AG04450 (cell line): Measurements from ENCODE around the gene PCDHAC1. TPM values are rescaled to one million over a fixed set of nuclear protein-coding genes. Genes with fewer than 3 reads are reported as not detected.

Source experiments
- CTCF ChIA-PET: fragments of 300-600, 350-600 bp; formaldehyde crosslinking; extraction: SDS; loops from one replicate; lab custom pipeline; 2022; ENCODE audit warnings: antibody characterized with exemption, inconsistent platforms; lab: Charles Lee
- POLR2A ChIA-PET: fragments of 350-600 bp; formaldehyde crosslinking; extraction: SDS; loops from one replicate; lab custom pipeline; 2021; ENCODE audit warnings: antibody characterized with exemption, inconsistent platforms; lab: Yijun Ruan, JAX
- DNase-seq: peaks from one replicate; pipeline ENCODE4 v3.0.0-alpha.2; 2011; ENCODE audit warnings: low read depth, low spot score
- H3K27ac ChIP-seq: one replicate; pipeline ENCODE4 v1.5.1; 2012; ENCODE audit warnings: low read depth, low read length, control low read depth
- H3K27me3 ChIP-seq: one replicate; pipeline ENCODE4 v1.6.0; 2012; ENCODE audit warnings: low read length; ENCODE audit not compliant: control insufficient read depth, insufficient read depth
- H3K4me3 ChIP-seq: 2 replicates; pipeline ENCODE4 v1.5.1; 2011; ENCODE audit warnings: mild to moderate bottlenecking, low read depth, low read length, control low read depth
- H3K9me3 ChIP-seq: 2 replicates; pipeline ENCODE4 v1.5.1; 2012; ENCODE audit warnings: low read length; ENCODE audit not compliant: control insufficient read depth, insufficient read depth
- polyA plus RNA-seq: library from polyadenylated mRNA; depleted of rRNA; stranded (reverse); fragments of >200 nt; gene quantifications from 2 replicates; pipeline ENCODE4 v1.2.3, GENCODE V29; 2011
- TF ChIP-seq, protein P1 (sequence below): IDR thresholded peaks from 2 replicates; pipeline ENCODE4 v1.5.1; 2011; ENCODE audit warnings: low read depth, low read length, control low read depth, inconsistent platforms

Gene PCDHAC1
- polyA plus RNA-seq, 1 experiment, result 0.04 TPM

DNA sequence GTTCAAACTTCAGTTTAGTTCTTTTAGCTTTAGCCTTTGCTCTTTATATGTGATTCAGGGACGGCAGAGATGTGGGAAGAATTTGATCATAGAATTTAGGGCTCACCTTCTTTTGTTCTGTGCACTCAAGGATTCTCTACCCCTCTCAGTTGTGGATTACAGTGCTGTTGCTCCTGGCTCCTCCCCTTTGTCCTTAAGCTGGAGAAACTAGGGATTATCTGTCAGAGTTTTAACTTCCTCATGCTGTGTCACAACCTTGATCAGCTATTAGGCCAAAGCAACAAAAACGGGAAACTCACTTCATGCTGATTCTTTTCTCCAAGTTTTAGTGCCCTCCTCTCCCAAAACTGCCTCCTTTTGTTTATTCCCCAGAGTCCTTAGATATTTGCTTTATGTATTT is 27.1 kb downstream of the PCDHAC1 start:
- Histone ChIP-seq H3K27ac (no peak overlapping the region), H3K27me3 (no peaks in the 10 kb centered on the region), H3K4me3 (no peak overlapping the region), H3K9me3 (peaks cover 10% of the 10 kb centered on the region; the same call in 1 of the 2 replicates)
- ChIA-PET CTCF (no interaction called here), POLR2A (no interaction called here)
- TF ChIP-seq, protein P1, sequence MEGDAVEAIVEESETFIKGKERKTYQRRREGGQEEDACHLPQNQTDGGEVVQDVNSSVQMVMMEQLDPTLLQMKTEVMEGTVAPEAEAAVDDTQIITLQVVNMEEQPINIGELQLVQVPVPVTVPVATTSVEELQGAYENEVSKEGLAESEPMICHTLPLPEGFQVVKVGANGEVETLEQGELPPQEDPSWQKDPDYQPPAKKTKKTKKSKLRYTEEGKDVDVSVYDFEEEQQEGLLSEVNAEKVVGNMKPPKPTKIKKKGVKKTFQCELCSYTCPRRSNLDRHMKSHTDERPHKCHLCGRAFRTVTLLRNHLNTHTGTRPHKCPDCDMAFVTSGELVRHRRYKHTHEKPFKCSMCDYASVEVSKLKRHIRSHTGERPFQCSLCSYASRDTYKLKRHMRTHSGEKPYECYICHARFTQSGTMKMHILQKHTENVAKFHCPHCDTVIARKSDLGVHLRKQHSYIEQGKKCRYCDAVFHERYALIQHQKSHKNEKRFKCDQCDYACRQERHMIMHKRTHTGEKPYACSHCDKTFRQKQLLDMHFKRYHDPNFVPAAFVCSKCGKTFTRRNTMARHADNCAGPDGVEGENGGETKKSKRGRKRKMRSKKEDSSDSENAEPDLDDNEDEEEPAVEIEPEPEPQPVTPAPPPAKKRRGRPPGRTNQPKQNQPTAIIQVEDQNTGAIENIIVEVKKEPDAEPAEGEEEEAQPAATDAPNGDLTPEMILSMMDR, result no peak
- no peak for DNase-seq

DNA sequence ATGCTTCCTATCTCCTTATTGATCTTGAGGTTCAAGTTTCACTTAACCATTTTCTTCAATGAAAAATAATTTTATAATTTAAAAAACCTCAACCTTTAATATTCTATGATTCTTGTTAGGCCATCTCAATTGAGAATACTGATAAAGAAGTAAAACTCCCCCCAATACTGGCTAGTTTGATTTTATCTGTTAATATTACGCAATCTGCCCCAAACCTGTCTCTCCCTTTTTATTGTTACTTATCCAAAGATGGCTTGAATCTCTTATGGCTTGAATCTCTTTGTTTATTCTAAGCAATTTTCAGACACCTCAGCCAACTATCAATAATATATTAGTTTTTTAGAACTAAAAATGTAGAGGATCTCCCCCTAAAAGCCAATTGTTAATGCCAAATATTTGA is 36.1 kb downstream of the PCDHAC1 start:
- ChIA-PET CTCF (no interaction called here), POLR2A (no interaction called here)
- H3K27me3 ChIP-seq, result no peaks in the 10 kb centered on the region
- peaks cover 22% of the 10 kb centered on the region for H3K9me3 ChIP-seq
- TF ChIP-seq, protein P1, result no peak
- H3K27ac ChIP-seq, result no peak overlapping the region
- no peak for DNase-seq
- H3K4me3 ChIP-seq, result no peak overlapping the region

DNA sequence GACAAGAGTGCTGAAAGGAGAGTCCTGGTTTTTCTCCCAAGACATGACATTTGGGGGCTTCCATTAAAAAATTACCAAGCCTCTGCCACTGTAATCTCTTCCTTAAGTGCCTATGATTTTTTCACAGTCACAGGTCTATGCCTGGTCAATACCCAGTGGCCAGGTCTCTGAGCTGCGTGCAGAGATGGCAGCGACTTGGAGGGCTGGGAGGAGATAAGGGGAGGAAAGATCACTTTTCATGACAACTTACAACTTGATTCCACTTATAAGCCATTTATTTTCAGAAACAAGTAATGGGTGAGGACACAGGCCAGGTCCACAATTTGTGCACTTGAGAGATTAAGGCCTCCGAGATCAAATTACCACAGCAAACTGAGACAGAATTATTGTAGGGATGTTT is 38.3 kb downstream of the PCDHAC1 start:
- peaks cover 35% of the 10 kb centered on the region for H3K9me3 ChIP-seq
- ChIA-PET CTCF (no interaction called here), POLR2A (no interaction called here)
- no peak for DNase-seq
- no peaks in the 10 kb centered on the region for H3K27me3 ChIP-seq
- H3K4me3 ChIP-seq, result no peak overlapping the region
- H3K27ac ChIP-seq, result no peak overlapping the region
- TF ChIP-seq, protein P1, result no peak

DNA sequence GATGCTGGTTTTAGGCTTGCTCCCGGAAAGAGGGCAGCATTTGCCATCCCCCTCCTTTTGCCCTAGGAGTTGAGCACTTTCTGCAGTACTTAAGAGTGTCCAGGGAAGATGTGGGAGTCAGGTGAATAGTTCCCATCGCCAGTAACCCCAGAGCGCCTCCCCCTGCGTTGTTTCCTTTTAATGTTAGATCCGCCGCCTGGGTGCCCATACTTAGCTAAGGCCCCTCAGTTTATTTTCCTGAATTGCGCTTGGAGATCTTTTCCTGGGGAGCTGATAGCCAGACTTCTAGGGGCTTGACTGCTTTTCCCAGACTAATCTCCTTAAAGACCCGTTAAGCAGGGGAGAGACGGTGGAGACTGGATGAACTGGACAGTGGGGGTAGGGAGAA is 39.8 kb downstream of the PCDHAC1 start:
- Histone ChIP-seq H3K27ac (no peak overlapping the region), H3K27me3 (no peaks in the 10 kb centered on the region), H3K9me3 (peaks cover 35% of the 10 kb centered on the region), H3K4me3 (peak overlapping the region; percentile 7; the same call in 1 of the 2 replicates)
- POLR2A ChIA-PET, result no interaction called here
- TF ChIP-seq, protein P1, result no peak
- CTCF ChIA-PET, result no interaction called here
- DNase-seq, result no peak

DNA sequence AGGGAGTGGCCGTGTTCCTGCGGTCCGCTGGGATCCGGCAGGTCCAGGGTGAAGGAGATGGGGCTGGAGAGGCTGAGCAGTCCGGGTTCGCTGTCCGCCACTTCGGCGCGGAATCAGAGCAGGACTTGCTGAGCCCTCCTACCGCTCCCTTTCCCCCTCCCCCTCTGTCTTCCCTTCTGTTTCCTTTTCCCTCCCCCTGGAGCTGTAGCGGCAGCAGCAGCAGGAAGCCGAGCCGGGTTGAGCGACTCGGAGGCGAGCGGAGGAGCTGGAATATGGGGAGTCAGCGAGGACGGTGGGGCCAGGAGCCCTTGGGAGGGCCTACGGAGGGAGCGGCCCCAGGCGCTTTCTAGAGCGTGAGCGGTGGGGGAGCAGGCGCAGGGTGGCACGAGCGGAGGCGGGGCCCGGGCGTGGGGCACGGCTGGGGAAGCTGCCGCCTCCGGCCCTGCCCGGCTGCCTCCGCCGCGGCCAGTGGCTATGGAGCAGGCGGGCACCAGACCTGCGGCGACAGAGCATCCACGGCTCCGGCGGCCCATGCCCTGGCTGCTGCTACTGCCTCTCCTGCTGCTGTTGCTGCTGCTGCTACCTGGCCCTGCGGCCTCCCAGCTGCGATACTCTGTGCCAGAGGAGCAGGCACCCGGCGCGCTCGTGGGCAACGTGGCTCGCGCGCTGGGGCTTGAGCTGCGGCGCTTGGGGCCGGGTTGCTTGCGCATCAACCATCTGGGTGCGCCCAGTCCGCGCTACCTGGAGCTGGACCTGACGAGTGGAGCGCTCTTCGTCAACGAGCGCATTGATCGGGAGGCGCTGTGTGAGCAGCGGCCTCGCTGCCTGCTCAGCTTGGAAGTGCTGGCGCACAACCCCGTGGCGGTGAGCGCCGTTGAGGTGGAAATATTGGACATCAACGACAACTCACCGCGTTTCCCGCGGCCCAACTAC is 40.5 kb downstream of the PCDHAC1 start, which contains the start of gene PCDHAC2:
Gene PCDHAC2 (plus strand): TSS at position 184 of the 933 bp plus-strand sequence. CDS start 291 bp downstream, at position 475.
- H3K27ac ChIP-seq, result no peak within 1 kb of the TSS
- DNase-seq, result no peak
- POLR2A ChIA-PET, result no interaction called here

More for the DNA sequence above, 40.5 kb downstream of the PCDHAC1 start, which contains the start of gene PCDHAC2:
- Histone ChIP-seq H3K9me3 (peaks cover 35% of the 10 kb centered on the region), H3K4me3 (peak within 1 kb of the TSS; percentile 7; the same call in 1 of the 2 replicates), H3K27me3 (no peaks in the 10 kb centered on the region)
- CTCF ChIA-PET, result no interaction called here
- TF ChIP-seq, protein P1, result no peak
